IPS-18c (cell line): Measurements from ENCODE around the gene GLRX3.

ENCODE experiments used
- H3K4me3 ChIP-seq: 2 replicates; pipeline ENCODE4 v1.7.0; 2013; ENCODE audit warnings: low read depth, mild to moderate bottlenecking, low read length, moderate library complexity; ENCODE audit not compliant: insufficient read depth
- H3K9me3 ChIP-seq: one replicate; pipeline ENCODE4 v1.6.1; 2013; ENCODE audit warnings: mild to moderate bottlenecking, low read length, moderate library complexity; ENCODE audit not compliant: control insufficient read depth, insufficient read depth

GLRX3 gene

GRCh38 chr10:130214431-130214830 is 78.2 kb downstream of the GLRX3 start:
- Histone ChIP-seq H3K9me3 (peaks cover 15% of the 10 kb centered on the region), H3K4me3 (no peak overlapping the region)

DNA sequence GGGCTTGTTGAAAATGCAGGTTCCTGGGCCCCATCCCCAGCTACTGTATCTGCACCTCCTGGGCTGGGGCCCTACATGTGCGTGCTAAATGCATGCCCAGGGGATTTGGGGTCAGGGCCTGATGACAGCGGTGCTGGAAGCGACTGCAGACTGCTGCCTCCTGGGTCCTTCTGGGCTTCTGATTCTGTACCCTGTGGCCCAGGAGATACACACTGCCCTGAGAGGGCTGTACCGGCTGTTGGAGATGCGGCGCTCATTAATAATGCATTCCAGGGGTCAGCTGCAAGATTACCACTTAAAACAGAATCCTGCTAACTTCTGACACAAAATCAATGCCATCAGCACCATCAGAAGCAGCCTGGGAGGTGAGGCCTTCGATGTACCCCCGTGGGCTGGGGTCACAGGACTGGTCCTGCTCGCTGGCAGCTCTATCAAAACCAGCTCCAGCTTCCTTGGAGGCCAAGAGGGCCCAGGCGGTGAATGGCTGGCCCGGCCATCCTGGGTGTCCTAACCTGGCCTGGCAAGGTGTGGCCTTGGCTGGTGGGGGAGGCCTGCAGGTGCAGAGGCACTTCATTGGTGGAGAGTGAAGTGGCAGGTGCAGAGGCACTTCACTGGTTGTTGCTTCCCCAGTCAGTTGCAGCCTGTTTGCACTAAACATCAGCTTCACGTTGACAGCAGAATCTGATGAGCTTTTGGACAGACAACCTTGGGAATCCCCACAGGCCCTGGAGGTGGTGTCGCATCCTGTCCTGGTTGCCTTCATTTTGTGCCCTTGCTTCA is 79.2 kb downstream of the GLRX3 start:
- Histone ChIP-seq H3K9me3 (peaks cover 17% of the 10 kb centered on the region), H3K4me3 (no peak overlapping the region)

- Histone ChIP-seq H3K4me3 (no peak overlapping the region), H3K9me3 (peaks cover 17% of the 10 kb centered on the region)
Observed at GRCh38 chr10:130215931-130216231, 79.7 kb downstream of the GLRX3 start.

- Histone ChIP-seq H3K4me3 (no peak overlapping the region), H3K9me3 (peaks cover 8% of the 10 kb centered on the region)
Observed at GRCh38 chr10:130218181-130218641, 82.0 kb downstream of the GLRX3 start.

DNA sequence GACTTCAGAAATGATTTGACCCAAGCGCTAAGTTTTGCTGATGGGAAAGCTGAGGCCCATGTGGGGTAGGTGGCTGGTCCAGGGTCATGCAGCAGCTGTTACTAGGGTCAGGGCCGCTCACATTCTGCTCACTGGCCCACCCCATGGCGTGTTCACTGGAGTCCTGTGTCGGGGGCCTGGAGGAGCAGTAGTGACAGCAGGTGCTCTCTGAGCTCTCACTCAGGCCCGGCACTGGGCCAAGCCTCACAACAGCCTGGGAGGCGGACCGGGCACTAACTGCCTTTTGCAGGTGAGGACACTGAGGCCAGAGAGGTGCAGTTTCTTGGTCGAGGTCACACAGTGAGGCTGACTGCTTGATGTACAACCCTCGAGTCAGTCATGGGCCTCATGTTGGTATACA is 82.7 kb downstream of the GLRX3 start:
- H3K9me3 ChIP-seq, result peaks cover 8% of the 10 kb centered on the region

GRCh38 chr10:130220251-130221185 is 84.3 kb downstream of the GLRX3 start:
- peaks cover 5% of the 10 kb centered on the region for H3K9me3 ChIP-seq

More for the DNA sequence above, 82.7 kb downstream of the GLRX3 start:
- no peak overlapping the region for H3K4me3 ChIP-seq

DNA sequence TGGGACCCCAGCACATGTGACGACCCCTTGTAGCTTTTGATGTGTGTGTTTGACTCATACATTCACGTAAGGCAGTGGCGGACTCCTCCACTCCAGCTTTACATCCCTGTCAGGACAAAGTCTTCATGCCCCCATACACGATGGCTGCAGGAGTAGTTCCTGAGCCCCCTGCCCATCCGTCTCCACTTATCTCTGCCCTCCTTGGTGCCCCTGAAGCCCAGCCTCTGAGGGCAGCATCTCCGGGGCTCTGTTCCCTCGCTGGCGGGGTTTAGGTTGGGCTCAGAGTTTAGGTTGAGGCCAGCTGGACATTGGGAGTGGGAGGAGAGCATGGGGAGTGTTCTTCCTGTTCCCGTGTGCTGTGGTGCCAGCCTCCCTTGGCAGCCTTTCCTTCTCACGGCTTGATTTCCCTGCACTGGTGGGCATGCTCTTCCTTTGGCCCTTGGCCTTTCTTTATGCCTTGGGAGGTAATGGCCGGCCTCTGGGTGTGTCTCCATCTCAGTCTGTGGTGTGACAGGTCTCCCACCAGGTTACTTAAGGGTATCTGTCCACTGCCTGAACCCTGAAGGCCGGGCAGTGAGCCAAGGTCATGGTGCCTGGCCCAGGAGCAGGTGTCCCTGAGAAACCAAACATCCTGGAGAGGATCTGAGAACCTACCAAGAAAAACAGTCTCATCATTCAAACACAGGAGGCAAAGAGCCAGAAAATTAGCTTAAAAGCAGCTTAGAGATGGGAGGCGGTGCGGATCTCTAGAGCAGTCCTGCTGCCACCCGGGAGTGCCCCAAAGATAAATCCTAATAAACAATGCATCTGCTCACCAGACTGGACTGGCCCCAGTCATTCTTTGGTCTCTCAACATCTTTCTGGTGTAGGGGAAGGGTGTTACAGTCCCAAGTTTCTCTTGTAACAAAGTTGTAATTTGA is 85.5 kb downstream of the GLRX3 start:
- Histone ChIP-seq H3K9me3 (peaks cover 8% of the 10 kb centered on the region), H3K4me3 (peak overlapping the region; percentile 15; the same call in 1 of the 2 replicates)

More at GRCh38 chr10:130220251-130221185, 84.3 kb downstream of the GLRX3 start:
- no peak overlapping the region for H3K4me3 ChIP-seq

- peaks cover 8% of the 10 kb centered on the region for H3K9me3 ChIP-seq
- peak overlapping the region; percentile 15; the same call in 1 of the 2 replicates for H3K4me3 ChIP-seq
Observed at GRCh38 chr10:130222381-130222780, 86.2 kb downstream of the GLRX3 start.

DNA sequence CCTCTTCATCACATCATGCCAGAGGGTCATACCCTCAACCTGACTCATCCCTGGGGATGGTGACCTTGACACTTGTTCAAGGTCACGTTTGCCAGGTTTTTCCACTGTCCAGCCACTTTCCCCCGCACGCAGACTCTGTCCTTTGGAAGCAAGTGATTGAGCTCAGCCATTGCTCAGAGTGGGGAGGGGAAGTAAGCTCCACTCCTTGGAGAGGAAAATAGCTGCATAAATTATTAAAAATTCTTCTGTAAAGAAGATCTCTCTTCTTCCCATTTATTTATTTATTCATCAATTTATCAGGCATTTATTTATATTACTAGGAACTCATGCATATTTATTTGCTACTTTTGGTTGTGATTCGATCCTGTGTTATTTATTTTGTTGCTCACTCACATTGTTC is 88.0 kb downstream of the GLRX3 start:
- H3K9me3 ChIP-seq, result peaks cover 5% of the 10 kb centered on the region

GRCh38 chr10:130226012-130226411 is 89.8 kb downstream of the GLRX3 start:
- Histone ChIP-seq H3K9me3 (peaks cover 5% of the 10 kb centered on the region), H3K4me3 (no peak overlapping the region)

More for the DNA sequence above, 88.0 kb downstream of the GLRX3 start:
- no peak overlapping the region for H3K4me3 ChIP-seq

- no peak overlapping the region for H3K4me3 ChIP-seq
- H3K9me3 ChIP-seq, result peaks cover 14% of the 10 kb centered on the region
Observed at GRCh38 chr10:130227883-130228282, 91.7 kb downstream of the GLRX3 start.
